ENCODE data around the gene MCAT.

DNA sequence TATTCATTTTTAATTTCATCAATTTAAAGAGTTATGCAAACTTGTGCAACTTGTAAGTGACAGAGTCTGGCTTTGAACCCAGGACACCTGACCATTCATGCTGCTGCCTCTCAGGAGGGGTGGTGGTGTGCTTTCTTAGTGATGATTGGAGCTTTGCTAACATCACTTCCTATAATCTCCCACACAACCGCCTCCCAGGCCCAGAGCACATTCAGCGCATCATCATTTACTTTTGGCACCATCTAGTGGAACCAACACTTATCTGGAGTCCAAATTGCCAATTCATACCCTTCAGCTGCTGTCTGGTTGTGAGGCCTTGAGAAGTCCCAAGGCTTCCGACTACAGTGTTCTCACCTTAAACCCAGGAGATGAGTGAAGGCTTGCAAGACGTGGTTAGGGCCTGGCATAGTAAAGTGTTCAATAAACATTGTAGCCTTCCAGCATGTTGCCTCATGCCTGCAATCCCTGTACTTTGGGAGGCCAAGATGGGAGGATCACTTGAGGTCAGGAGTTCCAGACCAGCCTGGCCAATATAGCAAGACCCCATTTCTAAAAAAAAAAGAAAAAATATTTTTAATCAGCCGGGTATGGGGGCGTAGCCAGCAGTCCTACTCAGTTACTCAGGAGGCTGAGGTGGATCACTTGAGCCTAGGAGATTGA is 52.9 kb downstream of the MCAT start:
- TF ChIP-seq, protein P1, sequence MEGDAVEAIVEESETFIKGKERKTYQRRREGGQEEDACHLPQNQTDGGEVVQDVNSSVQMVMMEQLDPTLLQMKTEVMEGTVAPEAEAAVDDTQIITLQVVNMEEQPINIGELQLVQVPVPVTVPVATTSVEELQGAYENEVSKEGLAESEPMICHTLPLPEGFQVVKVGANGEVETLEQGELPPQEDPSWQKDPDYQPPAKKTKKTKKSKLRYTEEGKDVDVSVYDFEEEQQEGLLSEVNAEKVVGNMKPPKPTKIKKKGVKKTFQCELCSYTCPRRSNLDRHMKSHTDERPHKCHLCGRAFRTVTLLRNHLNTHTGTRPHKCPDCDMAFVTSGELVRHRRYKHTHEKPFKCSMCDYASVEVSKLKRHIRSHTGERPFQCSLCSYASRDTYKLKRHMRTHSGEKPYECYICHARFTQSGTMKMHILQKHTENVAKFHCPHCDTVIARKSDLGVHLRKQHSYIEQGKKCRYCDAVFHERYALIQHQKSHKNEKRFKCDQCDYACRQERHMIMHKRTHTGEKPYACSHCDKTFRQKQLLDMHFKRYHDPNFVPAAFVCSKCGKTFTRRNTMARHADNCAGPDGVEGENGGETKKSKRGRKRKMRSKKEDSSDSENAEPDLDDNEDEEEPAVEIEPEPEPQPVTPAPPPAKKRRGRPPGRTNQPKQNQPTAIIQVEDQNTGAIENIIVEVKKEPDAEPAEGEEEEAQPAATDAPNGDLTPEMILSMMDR (IDR thresholded peaks at IDR 0.05): peak; percentile 30
- TF ChIP-seq EZH2 (IDR thresholded peaks at IDR 0.05): no peak
